HepG2 (cell line): ENCODE data around the gene SNX6. TPM values are rescaled to one million over a fixed set of nuclear protein-coding genes. Genes with fewer than 3 reads are reported as not detected.

Experiments used
- ARHGAP35 ChIP-seq: sonication (generic); formaldehyde crosslinking; IDR thresholded peaks from 2 replicates; pipeline ENCODE4 v1.9.0; 2022; ENCODE audit warnings: mild to moderate bottlenecking, inconsistent platforms, moderate library complexity, missing genetic modification reagents, borderline replicate concordance
- CENPX ChIP-seq: sonication (generic); formaldehyde crosslinking; IDR thresholded peaks from 2 replicates; pipeline ENCODE4 v1.9.0; 2021; ENCODE audit warnings: mild to moderate bottlenecking, missing genetic modification reagents, moderate library complexity
- CREM ChIP-seq, 2 experiments: sonication (generic) in 1 of 2; formaldehyde crosslinking in 1 of 2; IDR thresholded peaks; 2 replicates each; pipeline versions ENCODE4 v1.4.0 to v1.6.1; 2016 to 2020; ENCODE audit warnings: antibody characterized with exemption in 1 of 2, mild to moderate bottlenecking in 1 of 2, missing genetic modification reagents in 1 of 2
- KDM5A ChIP-seq: fragments of 200-600 bp; sonication (generic); IDR thresholded peaks from 2 replicates; pipeline ENCODE4 v1.7.0; 2018; ENCODE audit warnings: antibody characterized with exemption, mild to moderate bottlenecking, low read length, borderline replicate concordance
- KLF9 ChIP-seq: IDR thresholded peaks from 2 replicates; pipeline ENCODE4 v1.6.1; 2016; ENCODE audit warnings: low read depth
- NR2F6 ChIP-seq, 2 experiments: IDR thresholded peaks; 2 replicates each; pipeline ENCODE4 v1.6.1; 2016; ENCODE audit warnings: antibody characterized with exemption in 1 of 2, mild to moderate bottlenecking in 1 of 2
- SNAPC2 ChIP-seq: sonication (generic); formaldehyde crosslinking; IDR thresholded peaks from 2 replicates; pipeline ENCODE4 v1.8.1; 2022; ENCODE audit warnings: mild to moderate bottlenecking, missing genetic modification reagents
- SNRNP70 ChIP-seq: fragments of 200-400 bp; formaldehyde crosslinking; IDR thresholded peaks from 2 replicates; pipeline ENCODE4 v1.6.1; 2017; ENCODE audit warnings: mild to moderate bottlenecking, low read depth, low read length, moderate library complexity
- TCF7 ChIP-seq: sonication (generic); IDR thresholded peaks from 2 replicates; pipeline ENCODE4 v1.6.1; 2016; ENCODE audit warnings: antibody characterized with exemption, low read depth
- TRIM24 ChIP-seq: sonication (generic); formaldehyde crosslinking; IDR thresholded peaks from 2 replicates; pipeline ENCODE4 v1.8.0; 2022; ENCODE audit warnings: mild to moderate bottlenecking, missing genetic modification reagents
- ZBTB7A ChIP-seq: sonication (generic); formaldehyde crosslinking; IDR thresholded peaks from 2 replicates; pipeline ENCODE4 v1.8.0; 2022; ENCODE audit warnings: mild to moderate bottlenecking, missing genetic modification reagents
- ZBTB8A ChIP-seq: sonication (generic); formaldehyde crosslinking; IDR thresholded peaks from 2 replicates; pipeline ENCODE4 v1.4.0; 2020; ENCODE audit warnings: mild to moderate bottlenecking, low read depth, missing genetic modification reagents, borderline replicate concordance
- ZFP82 ChIP-seq: sonication (generic); formaldehyde crosslinking; IDR thresholded peaks from 2 replicates; pipeline ENCODE4 v1.5.1; 2020; ENCODE audit warnings: mild to moderate bottlenecking, missing genetic modification reagents, borderline replicate concordance
- ZNF543 ChIP-seq: sonication (generic); formaldehyde crosslinking; IDR thresholded peaks from 2 replicates; pipeline ENCODE4 v1.4.0; 2020; ENCODE audit warnings: mild to moderate bottlenecking, missing genetic modification reagents
- ZNF598 ChIP-seq: sonication (generic); formaldehyde crosslinking; IDR thresholded peaks from 2 replicates; pipeline ENCODE4 v1.5.1; 2020; ENCODE audit warnings: mild to moderate bottlenecking, missing genetic modification reagents, borderline replicate concordance
- ZNF678 ChIP-seq: sonication (generic); formaldehyde crosslinking; IDR thresholded peaks from 2 replicates; pipeline ENCODE4 v1.4.0; 2020; ENCODE audit warnings: mild to moderate bottlenecking, missing genetic modification reagents
- polyA plus RNA-seq, 8 experiments: library from polyadenylated mRNA; depleted of rRNA in 3 of 8; stranded (reverse) in 7 of 8; unstranded in 1 of 8; fragments of >200 nt; fragmentation: Illumina TruSeq in 4 of 8; extraction: Trizol in 4 of 8; gene quantifications; 2 replicates each; pipeline versions ENCODE4 v1.2.1 to v1.2.3, GENCODE V29; 2011 to 2016; ENCODE audit warnings: low read depth in 4 of 8, missing spikeins in 1 of 8, mixed read lengths in 1 of 8; ENCODE audit not compliant: insufficient read depth in 1 of 8
- total RNA-seq, 5 experiments: library from RNA; depleted of rRNA; stranded (reverse); fragments of >200 nt; fragmentation: Illumina TruSeq; extraction: Trizol; gene quantifications; 2 replicates each; pipeline ENCODE4 v1.2.3, GENCODE V29; 2016; ENCODE audit warnings: low read depth in 1 of 5
- TF ChIP-seq, protein P1 (sequence below): sonication (generic); formaldehyde crosslinking; conservative IDR thresholded peaks from 2 replicates; pipeline ENCODE4 v1.8.0; 2022; ENCODE audit warnings: missing genetic modification reagents
- TF ChIP-seq, protein P2 (sequence below): sonication (generic); formaldehyde crosslinking; IDR thresholded peaks from 2 replicates; pipeline ENCODE4 v1.4.0; 2020; ENCODE audit warnings: mild to moderate bottlenecking, missing genetic modification reagents

Gene SNX6
- total and polyA plus RNA-seq, 2 of the 13 experiments (the other 11 are each of a cell fraction or from before 2014, with no cell fraction given) = 92.3 to 169 TPM

- TF ChIP-seq TRIM24 (CRISPR knock-in tag) (no peak), TCF7 (no peak), ARHGAP35 (CRISPR knock-in tag) (peak; percentile 100), CENPX (CRISPR knock-in tag) (no peak), ZBTB8A (CRISPR knock-in tag) (0 out of 2 replicates have a peak, but pooled peaks have one; percentile 86), KDM5A (peak; percentile 79), SNAPC2 (CRISPR knock-in tag) (peak; percentile 97), ZNF678 (peak; percentile 99), KLF9 (CRISPR knock-in tag) (peak; percentile 61; the same call in 1 of the 2 replicates), NR2F6 (IDR thresholded peaks at IDR 0.05) (no peak), NR2F6 (CRISPR knock-in tag; IDR thresholded peaks at IDR 0.05) (peak; percentile 73), ZBTB7A (CRISPR knock-in tag) (peak; percentile 99), CREM (IDR thresholded peaks at IDR 0.05) (peak; percentile 98), CREM (CRISPR knock-in tag; IDR thresholded peaks at IDR 0.05) (peak; percentile 71; the same call in 1 of the 2 replicates), SNRNP70 (no peak), ZFP82 (CRISPR knock-in tag) (peak; percentile 99), ZNF598 (CRISPR knock-in tag) (peak; percentile 100), ZNF543 (CRISPR knock-in tag) (peak; percentile 99)
- TF ChIP-seq, protein P1, sequence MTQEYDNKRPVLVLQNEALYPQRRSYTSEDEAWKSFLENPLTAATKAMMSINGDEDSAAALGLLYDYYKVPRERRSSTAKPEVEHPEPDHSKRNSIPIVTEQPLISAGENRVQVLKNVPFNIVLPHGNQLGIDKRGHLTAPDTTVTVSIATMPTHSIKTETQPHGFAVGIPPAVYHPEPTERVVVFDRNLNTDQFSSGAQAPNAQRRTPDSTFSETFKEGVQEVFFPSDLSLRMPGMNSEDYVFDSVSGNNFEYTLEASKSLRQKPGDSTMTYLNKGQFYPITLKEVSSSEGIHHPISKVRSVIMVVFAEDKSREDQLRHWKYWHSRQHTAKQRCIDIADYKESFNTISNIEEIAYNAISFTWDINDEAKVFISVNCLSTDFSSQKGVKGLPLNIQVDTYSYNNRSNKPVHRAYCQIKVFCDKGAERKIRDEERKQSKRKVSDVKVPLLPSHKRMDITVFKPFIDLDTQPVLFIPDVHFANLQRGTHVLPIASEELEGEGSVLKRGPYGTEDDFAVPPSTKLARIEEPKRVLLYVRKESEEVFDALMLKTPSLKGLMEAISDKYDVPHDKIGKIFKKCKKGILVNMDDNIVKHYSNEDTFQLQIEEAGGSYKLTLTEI (CRISPR knock-in tag) = no peak
- TF ChIP-seq, protein P2, sequence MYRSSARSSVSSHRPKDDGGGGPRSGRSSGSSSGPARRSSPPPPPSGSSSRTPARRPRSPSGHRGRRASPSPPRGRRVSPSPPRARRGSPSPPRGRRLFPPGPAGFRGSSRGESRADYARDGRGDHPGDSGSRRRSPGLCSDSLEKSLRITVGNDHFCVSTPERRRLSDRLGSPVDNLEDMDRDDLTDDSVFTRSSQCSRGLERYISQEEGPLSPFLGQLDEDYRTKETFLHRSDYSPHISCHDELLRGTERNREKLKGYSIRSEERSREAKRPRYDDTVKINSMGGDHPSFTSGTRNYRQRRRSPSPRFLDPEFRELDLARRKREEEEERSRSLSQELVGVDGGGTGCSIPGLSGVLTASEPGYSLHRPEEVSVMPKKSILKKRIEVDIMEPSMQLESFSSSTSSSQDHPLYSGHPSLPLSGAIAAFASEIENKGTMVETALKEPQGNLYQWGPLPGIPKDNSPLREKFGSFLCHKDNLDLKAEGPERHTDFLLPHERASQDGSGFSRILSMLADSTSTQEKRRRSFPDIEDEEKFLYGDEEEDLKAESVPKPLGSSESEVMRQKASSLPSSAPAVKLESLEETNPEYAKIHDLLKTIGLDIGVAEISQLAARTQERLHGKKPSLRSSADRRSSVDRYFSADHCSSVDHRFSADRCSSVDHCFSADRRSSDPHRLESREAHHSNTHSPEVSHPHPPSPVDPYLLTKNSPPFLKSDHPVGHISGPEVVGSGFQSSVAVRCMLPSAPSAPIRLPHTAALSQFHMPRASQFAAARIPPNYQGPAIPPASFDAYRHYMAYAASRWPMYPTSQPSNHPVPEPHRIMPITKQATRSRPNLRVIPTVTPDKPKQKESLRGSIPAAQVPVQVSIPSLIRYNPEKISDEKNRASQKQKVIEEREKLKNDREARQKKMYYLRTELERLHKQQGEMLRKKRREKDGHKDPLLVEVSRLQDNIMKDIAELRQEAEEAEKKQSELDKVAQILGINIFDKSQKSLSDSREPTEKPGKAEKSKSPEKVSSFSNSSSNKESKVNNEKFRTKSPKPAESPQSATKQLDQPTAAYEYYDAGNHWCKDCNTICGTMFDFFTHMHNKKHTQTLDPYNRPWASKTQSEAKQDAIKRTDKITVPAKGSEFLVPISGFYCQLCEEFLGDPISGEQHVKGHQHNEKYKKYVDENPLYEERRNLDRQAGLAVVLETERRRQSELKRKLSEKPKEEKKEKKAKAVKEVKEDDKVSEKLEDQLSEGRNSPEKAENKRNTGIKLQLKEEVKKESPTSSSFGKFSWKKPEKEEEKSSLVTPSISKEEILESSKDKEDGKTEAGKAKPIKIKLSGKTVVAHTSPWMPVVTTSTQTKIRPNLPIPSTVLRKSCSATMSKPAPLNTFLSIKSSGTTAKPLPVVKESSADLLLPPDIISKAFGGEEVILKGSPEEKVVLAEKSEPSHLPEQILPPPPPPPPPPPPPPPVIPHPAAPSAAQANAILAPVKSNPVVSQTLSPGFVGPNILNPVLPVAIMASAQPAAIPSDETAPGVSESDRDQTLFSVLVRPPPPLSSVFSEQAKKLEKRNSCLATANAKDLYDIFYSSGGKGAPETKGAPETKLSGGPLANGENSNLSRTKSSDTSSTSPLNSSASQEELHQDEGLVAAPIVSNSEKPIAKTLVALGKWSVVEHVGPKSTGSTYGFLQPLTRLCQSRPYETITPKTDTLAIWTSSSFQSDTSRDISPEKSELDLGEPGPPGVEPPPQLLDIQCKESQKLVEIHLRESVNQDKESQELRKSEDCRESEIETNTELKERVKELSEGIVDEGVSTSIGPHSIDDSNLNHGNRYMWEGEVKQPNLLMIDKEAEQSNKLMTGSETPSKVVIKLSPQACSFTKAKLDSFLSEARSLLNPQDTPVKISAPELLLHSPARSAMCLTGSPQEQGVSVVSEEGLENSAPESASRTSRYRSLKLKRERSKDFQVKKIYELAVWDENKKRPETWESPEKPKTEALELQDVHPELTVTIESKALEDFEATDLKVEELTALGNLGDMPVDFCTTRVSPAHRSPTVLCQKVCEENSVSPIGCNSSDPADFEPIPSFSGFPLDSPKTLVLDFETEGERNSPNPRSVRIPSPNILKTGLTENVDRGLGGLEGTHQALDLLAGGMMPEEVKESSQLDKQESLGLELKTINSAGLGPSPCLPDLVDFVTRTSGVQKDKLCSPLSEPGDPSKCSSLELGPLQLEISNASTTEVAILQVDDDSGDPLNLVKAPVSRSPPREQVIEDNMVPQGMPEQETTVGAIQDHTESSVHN (CRISPR knock-in tag) = peak; percentile 99
Measured at GRCh38 chr14:34539407-34540180, 90.4 kb downstream of the SNX6 start, which contains the start of gene EAPP (continued).
